ENCODE data around the gene TFEB.
A peak's percentile ranks its signal among the peaks of the same experiment; 100 is the strongest.

Gene TFEB

DNA sequence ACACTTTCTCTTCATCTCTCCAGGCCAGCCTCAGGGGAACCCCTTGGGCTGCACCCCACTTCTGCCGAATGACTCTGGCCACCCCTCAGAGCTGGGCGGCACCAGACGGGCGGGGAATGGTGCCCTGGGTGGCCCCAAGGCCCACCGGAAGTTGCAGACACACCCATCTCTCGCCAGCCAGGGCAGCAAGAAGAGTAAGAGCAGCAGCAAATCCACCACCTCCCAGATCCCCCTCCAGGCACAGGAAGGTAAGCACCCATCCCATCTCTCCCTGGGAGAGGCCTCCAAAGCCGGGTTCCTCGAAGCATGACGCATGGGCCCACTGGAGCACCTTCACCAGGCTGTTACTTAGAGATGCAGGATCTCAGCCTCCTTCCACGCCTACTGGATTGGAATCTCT lies 85.8 kb downstream of the TFEB start:
- in situ Hi-C loops (cut with MboI; ENCODE audit: low pct_unique_long_range_greater_than_20kb, low sequenced_read_pairs) = no loop called here
- no peak for DNase-seq

DNA sequence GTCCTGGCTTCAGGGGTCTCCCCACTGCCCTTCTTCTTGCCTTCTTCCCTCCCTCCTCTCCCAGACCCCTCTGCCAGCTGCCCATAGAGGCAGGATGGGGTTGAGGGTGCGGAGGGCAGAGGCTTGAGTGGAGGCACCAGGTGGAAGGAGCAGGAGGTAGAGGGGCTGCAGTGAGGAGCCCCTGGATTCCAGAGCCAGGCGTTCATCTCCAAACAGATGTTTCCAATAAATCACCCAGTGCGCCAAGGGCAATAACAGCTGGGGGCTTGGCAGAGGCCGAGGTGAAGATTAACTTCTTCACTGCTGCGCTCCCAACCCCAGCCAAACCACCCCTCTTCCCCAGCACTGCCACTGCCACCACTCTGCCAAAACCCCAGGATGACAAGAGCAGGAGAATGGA lies 86.5 kb downstream of the TFEB start:
- in situ Hi-C loops (cut with MboI; ENCODE audit: low pct_unique_long_range_greater_than_20kb, low sequenced_read_pairs) = no loop called here
- DNase-seq = no peak

DNA sequence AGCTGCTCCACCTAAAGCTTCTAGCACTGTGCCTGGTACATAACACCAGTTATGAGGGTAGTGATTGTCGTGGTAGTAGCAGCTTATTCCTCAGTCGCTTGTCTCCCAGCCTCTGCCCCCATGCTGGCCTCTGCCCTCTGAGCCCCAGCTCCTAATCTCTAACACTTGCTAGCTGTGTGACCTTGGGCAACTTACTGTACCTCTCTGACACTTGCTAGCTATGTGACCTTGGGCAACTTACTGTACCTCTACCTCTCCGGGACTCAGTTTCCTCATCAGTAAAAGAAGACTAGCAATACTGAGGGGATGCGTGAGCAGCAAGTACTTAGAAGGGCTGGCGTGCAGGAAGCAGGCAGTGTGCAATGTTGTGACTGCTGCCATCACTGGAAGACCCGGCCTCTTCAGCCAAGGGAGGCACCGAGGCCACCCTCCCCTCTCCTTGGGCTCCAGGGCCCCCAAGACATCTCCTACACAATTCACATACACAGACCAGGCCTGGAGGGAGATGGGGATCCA lies 87.3 kb downstream of the TFEB start:
- in situ Hi-C loops (cut with MboI; ENCODE audit: low pct_unique_long_range_greater_than_20kb, low sequenced_read_pairs) = no loop called here
- DNase-seq = no peak

DNA sequence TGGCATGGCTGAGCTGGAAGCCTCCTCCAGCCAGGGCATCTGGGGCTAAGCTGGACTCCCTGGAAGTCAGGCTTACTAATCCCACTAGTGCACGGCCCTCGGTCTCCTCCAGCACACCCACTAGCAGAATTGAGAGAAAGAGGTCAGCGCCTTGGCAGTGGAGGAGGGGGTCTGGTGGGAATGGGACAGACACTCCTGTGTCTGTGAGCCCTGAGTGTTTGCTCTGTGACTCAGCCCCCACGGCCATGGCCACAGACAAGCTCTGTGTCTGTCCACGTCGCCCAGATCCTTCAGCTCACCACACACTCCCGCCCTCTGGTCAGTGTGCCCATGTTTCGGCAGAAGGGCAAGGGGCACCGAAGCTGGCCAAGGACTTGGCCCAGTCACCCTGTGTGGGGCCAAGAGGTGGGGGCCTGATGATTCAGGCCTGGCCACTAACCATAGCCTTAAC lies 88.3 kb downstream of the TFEB start:
- in situ Hi-C loops (cut with MboI; ENCODE audit: low pct_unique_long_range_greater_than_20kb, low sequenced_read_pairs) = no loop called here
- DNase-seq = no peak

DNA sequence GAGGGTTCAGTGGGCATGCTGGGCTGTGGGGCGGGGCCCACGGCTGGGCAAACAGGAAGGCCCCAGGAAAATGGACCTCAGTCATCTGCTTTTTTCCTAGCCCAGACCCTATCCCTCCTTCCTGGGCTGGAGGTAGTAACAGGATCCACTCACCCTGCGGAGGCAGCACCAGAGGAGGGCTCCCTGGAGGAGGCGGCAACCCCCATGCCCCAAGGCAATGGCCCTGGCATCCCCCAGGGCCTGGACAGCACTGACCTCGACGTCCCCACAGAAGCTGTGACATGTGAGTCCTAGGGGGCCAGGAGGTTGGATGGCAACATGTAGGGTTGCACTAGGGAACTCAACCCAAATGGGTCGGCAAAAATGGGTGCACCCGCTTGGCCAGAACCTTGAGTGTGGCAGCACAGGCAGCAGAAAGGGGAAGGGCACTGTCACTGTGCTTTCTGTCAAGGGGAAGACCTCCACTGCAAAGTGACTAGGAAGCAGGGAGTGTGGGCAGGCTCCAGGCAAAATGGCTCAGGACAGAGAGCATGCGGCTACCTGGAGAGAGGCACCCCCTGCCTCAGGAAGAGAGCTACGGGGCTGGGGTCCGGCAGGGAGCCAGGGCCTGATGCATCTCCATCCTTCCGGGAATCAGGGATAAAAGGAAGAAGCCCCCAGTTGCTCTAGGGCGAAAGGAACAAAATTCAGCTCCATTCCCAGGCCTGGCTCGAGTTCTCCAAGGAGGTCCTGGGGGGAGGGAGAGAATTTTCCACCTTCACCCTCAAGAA lies 89.2 kb downstream of the TFEB start:
- DNase-seq = no peak
- in situ Hi-C loops (cut with MboI; ENCODE audit: low pct_unique_long_range_greater_than_20kb, low sequenced_read_pairs) = no loop called here

DNA sequence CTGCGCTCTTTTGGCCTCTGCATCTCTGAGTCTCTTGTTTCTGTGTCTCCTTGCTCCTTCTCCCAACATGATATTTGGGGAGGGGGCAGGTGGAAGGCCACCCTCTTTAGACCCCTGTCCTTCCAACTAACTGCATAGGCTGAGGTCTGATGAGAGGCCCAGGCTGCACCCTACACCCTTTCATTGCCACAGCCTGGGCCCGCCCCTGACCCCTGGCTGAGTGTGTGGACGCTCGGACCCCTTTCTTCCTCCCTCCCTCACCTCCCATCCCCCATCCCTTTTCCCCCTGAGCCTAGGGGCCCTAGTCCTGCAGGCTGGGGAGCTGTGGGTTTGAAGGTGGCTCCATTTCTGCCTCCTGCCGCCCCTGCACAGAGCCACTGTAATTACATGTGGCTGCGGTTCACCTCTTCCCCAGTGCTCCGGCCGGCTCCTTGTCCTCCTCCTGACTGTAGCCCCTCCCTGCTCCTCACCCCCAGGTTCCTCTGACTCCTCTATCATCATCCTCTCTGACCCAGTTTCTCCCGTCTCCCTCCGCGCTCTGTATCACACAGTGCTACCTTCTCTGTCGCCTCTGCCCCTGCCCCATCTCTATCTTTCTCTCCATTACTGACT lies 90.3 kb downstream of the TFEB start:
- no peak for DNase-seq
- in situ Hi-C loops (cut with MboI; ENCODE audit: low pct_unique_long_range_greater_than_20kb, low sequenced_read_pairs) = no loop called here

DNA sequence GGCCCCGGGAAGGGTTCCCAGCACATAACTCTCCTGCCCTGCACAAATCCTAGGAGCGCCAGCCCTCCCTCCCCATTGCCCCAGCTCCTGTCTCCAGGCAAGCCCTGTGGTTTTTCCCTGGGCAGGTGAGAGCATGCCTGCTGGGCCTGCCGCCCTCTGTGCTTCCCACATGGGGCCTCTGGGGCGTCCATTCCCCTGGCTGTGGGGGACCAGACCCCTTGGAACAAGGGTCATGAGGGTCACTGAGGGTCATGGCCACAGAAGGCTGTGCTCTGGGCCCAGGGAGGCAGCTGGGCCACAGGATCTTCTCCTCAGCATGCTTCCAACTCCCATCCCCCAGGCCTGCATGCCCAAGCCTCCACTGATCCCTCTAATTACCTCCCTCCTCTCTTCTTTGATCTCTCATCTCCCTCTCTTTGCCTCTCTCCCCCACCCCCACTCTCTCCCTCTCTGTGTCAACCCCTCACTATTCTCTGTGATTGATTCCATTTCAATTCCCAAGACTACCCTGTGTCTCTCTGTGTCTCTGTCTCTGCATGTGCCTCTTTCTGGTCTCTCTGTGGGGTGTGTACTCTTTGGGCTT lies 91.0 kb downstream of the TFEB start:
- DNase-seq = no peak
- in situ Hi-C loops (cut with MboI; ENCODE audit: low pct_unique_long_range_greater_than_20kb, low sequenced_read_pairs) = no loop called here

DNA sequence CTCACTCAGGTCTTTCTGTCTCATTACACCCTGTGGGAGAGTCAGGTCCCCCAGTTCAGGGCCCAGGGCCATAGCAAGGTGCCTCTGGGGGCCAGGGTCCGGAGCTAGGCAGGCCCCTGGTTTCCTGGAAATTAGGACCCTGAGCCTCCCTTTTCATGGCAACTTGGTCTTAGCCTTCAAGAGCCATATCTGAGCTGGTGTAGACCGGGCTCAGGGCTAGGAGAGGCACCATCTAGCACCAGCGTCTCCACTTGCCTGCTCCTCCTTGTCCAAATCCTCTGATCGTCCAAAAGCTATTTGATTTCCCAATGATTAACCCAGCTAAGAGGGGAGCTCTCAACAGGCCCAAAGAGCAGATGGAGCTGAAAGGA lies 91.5 kb downstream of the TFEB start:
- in situ Hi-C loops (cut with MboI; ENCODE audit: low pct_unique_long_range_greater_than_20kb, low sequenced_read_pairs) = no loop called here
- DNase-seq = no peak

DNA sequence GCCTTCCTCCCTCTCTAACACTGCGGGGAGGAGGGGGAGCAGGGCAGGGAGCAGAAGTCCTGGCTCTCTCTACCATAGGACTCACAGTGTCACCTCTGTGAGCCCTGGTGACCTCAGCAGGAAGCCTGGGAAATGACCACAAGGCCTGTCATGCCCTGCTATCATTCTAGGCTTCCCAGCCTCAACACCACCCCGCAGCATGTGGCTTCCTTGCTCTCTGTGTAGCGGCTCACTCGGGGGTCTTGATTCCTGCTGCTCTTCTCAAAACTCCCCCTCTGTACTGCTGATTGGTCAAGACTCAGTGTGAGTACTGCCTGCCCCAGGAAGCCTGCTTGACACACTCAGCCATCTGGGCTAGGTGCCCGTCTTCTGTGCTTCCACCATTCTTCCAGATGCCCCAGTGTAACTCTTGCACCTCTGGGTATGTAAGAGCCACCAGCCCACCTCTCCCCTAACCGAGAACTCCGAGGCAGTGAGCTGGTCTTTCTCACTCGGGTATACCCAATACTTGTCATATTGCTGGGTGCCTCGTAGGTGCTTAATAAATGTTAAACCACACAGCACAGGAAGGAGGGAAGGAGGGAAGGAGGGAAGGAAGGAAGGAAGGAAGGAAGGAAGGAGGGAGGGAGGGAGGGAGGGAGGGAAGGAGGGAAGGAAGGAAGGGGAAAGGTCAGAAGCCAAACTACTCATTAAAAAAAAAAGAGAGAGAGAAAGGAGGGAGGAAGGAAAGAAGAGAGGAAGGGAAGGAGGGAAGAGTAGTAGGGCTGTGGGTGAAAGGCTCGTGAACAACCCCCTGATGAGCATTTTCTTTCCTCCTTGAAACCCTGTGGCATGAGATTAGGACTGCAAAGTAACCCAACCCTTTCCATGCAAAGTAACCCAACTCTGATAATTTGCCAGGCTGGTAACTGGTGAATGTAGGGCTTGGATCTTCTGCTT lies 92.2 kb downstream of the TFEB start:
- no peak for DNase-seq
- in situ Hi-C loops (cut with MboI; ENCODE audit: low pct_unique_long_range_greater_than_20kb, low sequenced_read_pairs) = no loop called here

DNA sequence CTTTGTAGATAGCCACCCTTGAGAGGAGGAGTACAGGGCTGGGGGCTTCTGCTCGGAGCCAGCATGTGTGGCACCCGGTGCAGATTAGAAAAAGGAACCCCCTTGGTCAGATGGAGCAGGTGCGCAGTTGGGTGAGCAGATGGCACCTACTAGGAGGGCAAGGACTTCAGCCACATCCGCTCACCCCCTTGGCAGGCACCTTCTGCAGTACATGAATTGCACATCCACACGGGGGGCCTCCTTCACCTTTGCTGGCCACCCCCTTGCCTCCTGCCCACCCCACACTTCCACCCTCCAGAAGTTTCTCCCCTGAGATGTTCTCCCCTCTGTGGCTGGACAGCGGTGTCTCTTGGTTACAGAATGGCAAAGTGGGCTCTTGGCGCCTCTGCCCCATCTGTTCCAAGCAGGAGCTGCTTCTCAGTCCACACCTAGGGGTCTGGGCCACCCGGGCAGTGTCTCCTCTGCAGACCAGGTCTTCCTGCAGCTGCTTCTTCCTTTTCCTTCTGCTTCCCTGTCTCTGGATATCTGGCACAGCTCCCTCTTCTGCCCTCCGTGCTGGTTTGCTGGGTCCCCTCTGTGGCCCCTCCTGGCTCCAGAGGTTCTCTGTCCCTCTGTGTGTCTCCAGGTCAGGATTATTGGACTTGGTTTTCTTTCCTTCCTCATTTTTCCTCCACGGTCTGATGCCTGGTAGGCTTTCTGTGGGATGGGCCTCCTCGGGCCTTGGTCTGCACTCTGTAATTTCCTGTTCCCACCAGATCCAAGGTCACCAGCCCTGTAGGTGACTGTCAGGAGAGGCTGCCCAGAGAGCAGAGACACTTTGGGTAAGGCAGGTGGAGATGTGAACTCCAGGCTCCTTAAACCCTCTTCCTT lies 93.1 kb downstream of the TFEB start:
- in situ Hi-C loops (cut with MboI; ENCODE audit: low pct_unique_long_range_greater_than_20kb, low sequenced_read_pairs) = no loop called here
- peak; percentile 35 for DNase-seq

DNA sequence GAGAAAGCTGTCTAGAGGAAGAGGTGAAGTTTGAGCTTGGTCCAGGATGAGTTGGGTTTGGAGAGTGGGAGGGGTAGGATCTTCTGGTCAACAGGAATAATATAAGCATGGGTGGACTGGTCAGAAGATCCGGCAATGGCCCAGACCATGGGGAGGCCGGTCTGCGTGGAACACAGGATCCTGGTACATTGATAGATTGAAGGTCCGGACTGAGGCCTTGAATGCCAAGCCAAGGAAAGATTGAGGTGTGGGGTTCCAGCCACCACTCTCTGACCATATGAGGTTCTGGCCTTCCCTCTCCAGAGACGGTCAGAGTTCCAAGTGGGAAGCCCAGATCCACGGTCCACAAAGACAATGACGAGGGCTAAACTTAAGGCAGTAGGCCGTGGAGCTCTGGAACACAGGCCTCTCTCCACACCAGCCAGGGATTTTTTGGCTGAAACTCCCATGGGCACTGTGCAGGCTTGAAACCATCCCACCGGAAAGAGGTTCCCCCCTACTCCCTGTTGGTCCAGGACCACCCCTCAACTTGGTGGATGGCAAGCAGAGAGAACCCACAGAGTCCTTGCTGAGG lies 94.0 kb downstream of the TFEB start:
- in situ Hi-C loops (cut with MboI; ENCODE audit: low pct_unique_long_range_greater_than_20kb, low sequenced_read_pairs) = no loop called here

DNA sequence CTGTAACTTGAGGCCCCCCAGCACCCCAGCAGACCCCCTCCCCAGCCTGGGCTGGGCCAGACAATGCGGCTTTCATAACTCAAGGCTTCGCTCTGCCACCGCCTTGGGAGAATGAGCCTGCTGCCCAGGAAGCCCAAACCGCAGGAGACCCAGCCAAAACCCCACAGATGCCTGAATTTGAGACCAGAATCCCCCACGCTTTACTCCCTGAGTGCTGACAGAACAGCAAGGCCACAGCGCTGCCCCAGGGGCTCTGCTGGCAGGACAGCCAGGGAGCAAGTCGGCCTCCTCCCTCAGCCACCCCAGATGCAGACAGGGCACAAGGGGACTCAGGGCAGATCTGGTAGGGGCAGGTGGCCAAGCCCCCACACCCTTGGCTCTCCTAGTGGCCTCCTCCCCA lies 95.0 kb downstream of the TFEB start:
- no peak for DNase-seq
- in situ Hi-C loops (cut with MboI; ENCODE audit: low pct_unique_long_range_greater_than_20kb, low sequenced_read_pairs) = no loop called here

More for the DNA sequence above, 94.0 kb downstream of the TFEB start:
- DNase-seq = no peak

DNA sequence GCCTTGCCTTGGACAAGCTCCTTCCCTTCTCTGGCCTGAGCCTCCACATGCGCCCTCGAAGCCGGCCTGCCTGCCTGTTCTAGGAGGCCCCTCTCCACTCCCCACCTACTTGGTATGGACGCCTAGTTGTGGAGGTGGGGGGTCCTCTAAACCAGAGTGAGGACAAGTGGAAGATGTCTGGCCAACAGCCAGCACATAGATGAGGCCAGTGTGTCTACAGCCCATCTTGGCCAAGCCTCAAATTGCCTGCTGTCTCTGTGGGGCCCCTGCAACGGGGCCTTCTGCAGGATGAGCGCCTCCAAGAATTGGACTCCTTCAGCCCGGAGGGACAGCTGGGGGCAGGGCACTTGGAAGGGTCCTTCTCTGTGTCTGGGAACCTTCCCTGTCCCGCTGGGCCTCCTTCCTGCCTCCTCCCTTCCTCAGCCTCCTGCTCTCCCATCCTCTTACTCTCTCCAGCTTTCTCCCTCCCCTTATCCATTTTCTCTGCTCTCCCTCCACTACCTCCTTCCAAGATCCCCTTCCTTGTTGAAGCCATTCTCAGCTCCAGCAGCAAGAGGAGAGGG lies 95.5 kb downstream of the TFEB start:
- in situ Hi-C loops (cut with MboI; ENCODE audit: low pct_unique_long_range_greater_than_20kb, low sequenced_read_pairs) = no loop called here
- no peak for DNase-seq

DNA sequence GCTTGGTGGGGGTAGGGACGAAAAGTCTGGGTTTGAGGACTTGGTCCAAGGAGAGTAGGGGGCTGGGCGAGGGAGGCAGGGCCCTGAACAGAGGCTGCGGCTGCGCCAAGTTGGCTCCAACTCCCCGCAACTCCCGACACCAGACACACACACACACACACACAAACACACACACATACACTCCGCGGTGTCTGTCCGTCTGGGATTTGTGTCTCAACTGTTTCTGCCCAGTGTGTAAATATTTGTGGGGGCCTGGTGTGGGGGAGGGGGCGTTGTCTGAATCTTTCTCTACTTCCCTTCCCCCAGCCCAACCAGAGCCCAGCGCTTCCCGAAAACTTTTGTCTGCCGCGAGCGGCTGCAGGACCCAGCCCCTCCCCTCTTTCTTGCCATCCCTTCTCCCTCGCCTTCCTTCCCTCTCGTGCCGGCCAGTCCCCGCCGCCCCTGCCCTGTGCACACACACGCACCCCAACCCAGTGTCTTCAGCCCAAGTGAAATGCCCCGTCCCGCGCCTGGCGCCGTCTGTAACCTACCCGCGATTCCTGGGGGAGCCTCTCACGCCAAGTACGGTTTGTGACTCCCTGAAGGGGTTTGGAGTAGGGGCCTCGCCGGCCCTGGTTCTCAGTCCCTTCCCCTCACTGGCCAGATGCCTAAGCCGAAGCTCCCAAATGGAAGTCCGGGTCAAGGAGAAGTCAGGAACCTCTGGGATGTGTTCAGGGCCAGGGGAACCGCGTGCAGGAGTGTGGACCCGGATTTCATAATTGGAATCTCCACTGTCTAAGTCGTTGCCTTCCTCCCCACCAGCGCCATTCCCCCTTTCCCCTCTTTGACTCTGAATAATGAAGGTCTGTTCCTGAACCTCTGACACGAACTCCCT lies 96.2 kb downstream of the TFEB start:
- peak; percentile 72 for DNase-seq
- in situ Hi-C loops (cut with MboI; ENCODE audit: low pct_unique_long_range_greater_than_20kb, low sequenced_read_pairs) = no loop called here

DNA sequence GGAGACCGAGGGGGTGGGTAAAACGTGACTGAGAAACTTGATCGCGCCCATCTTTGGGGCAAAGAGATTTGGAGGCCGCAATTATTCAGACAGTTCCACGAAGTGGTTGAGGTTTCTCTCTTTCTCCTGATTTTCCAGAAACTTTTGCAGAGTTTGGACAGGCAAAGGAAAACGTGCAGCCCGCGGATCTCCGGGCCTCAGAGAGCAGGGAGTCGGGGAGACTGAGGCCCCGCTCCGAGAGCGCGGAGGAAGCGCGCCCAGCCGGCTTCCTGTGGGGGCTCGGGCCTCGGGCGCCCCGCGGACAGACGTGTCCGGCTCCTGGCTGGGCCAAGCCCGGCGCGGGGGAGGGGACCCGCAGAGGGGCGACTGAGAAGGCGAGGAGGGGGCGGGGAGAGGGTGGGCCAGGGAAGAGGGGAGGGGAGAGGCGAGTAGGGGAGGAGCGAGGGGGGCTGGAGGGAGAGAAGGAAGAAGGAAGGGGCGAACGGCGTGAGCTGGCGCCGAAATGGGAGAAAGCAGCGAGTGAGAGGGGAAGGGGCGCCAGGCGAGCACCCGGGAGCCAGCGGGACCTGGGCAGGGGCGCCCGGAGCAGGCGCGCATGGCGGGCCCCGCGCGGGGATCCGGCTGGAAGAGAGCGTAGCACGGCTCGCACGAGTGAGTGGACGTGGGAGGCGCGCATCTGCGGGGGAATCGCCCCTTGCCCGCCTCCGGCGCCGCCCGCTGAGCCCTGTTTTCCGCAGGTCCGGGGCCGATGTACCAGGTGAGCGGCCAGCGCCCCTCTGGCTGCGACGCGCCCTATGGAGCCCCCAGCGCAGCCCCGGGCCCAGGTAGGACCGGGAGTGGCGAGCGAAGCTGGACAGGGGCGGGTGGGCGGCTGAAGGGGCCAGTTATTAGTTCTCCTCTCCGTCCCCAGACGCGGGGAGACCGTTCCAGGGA lies 97.1 kb downstream of the TFEB start, which contains the start of gene MDFI:
Gene MDFI, plus strand, starts transcription at position 467 of the 933 bp plus-strand sequence. Its CDS starts 282 bp downstream, at position 749.
- in situ Hi-C loops (cut with MboI; ENCODE audit: low pct_unique_long_range_greater_than_20kb, low sequenced_read_pairs) = no loop called here
- DNase-seq = peak; percentile 39
